GM19395 (cell line): ENCODE data around the gene SUSD4.
"Not testable (repeated sequence)": the region's sequence is repeated elsewhere in the genome, so short reads cannot be mapped to it uniquely, and the experiment has no call there.

Source experiments
- ATAC-seq: cut with Tn5 transposase; IDR thresholded peaks from one replicate; pipeline ENCODE4 v1.9.1; 2021; ENCODE audit warnings: mild to moderate bottlenecking, moderate library complexity; ENCODE audit not compliant: unreplicated experiment

The SUSD4 gene

DNA sequence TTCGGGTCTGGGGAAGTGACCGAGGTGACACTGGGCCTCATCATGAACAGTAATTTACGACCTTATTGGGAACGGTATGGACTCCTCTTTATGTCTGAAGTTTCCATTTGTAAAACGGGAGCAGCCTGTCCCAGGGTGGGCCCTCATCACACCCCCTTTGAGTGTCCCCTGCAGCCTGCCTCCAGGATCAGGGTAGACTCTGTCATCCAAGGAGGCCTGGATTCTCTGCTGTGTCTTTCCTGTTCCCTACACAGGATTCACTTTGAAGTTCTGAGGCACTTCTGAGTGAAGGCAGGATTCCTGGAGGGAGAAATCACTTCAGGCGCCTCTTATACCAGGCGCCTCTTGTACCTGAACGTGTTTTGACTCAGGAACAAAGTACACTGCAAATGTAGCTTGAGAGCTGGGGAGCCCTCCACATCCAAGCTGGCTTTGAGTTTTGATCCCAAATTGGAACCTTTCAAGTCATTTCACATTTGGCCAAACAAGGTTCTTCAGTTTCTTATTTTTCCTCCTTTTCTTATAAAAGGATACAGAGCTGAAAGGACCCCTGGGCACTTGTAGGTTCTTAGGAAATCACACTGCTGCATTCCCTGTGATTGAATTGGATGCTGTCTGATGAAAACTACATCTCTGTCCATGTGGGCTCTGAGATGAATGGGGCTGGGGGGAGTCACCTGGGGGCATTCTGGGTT is 106.0 kb downstream of the SUSD4 start:
- ATAC-seq, result no peak

DNA sequence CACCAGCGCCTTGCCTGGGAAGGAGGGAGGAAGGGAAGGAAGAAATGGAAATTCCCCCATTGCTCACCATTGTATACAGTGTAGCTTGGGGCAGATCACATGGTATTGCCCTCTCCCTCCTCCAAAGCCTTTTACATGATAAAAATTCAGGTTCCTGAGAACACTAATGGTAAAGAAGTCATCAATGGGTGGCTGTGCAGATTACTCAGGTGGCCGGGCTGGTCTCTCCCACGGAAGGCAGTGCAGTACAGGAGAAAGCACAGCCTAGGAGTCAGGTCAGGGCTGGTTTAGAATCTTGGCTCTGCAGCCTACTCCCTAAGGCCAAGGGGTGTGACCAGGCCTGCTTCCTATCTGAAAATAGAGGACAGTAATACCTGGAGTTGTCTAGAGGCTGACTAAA is 107.9 kb downstream of the SUSD4 start:
- no peak for ATAC-seq

DNA sequence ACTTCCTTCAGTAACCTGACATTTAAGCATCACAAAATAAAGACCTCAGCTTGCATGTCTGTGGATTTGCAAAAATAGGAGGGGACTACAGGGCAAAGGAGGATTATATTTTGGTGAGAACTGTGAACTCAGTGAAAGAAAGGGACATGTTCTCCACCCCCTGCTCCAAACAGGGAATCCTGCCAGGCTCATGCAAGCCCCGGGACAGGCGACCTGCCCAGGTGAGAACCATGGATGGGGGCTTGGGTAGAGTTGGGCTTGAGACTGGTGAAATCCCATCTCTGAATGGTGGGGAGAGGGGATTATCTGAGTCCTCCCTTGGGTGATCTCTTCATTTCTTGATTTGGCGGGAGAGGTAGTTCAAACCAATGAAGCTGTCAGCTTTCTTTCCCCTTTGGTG is 110.1 kb downstream of the SUSD4 start:
- no peak for ATAC-seq

DNA sequence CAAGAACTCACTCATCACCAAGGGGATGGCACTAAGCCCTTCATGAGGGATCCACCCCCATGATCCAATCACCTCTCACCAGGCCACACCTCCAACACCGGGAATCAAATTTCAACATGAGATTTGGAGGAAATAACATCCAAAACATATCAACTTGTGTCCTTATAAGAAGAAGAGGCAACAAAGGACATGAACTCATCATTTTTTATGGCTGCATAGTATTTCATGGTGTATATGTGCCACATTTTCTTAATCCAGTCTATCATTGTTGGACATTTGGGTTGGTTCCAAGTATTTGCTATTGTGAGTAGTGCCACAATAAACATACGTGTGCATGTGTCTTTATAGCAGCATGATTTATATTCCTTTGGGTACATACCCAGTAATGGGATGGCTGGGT is 112.6 kb downstream of the SUSD4 start:
- not testable (repeated sequence) for ATAC-seq

DNA sequence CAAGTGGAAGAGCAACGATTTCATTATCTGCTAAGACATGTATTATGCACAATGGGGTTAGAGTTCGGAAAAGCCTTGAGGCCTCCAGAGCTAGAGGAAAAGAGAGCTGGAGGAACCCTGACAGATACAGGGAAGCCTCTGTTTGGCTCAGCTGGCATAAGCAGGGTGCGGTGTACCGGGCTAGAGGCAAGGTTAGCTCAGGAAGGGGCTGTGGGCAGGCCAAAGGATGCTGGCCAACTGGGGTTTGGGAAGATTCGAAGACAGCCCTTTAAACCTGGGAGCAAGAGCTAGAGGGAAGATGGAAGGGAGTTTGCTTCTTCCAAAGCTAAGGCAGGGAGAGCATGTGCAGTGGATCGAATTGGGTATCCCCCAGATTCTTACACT is 113.4 kb downstream of the SUSD4 start:
- no peak for ATAC-seq

DNA sequence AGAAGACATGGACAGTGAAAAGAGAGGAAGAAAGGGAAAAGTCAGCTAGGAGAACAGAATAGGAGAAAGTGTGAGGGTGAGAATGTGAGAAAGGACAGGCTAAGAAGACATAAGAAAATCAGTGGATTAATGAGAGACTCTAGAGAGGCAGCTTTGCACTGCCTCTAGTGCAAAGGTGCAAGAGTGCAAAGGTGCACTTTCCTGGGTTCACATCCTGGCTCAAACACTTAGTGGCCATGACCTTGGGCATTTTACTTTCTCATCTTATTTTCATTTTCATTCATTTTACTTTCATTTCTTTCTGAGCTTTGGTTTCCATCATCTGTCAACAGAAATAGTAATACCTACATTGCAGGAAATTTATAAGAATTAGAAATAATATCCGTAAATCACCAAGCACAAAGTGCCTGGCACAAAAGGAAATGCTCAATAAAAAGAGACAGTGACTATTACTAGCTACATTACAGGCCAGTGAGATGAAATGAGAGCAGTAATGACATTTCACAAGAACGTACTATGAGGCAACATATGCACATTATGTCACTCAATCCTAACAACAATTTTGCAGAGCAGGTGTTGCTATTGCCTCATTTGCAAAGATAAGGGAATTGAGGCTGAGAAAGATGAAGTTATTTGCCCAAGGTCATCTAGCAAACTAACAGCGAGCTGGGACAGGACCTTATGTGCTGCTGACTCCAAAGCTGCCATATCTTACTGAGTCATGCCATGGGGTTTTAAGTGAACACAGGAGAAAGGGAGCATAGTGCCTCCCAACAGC is 113.9 kb downstream of the SUSD4 start:
- no peak for ATAC-seq

DNA sequence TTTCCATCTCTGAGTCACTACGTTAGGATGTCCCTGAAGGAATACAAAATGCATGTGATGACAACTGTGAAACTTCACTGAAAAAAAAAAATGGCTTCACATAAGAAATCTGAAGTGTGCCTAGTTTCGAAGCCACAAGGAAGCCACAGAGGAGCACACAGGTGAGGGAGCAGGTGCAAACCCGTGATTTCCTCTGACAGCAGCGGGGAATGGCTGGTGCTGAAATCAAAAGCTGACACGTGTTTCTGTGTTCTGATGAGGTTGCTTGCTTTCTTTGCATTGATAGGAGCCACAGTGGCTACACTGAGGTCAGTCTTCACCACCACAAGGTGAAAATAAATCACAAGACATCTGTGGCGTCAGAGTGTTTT is 115.2 kb downstream of the SUSD4 start:
- ATAC-seq, result no peak

DNA sequence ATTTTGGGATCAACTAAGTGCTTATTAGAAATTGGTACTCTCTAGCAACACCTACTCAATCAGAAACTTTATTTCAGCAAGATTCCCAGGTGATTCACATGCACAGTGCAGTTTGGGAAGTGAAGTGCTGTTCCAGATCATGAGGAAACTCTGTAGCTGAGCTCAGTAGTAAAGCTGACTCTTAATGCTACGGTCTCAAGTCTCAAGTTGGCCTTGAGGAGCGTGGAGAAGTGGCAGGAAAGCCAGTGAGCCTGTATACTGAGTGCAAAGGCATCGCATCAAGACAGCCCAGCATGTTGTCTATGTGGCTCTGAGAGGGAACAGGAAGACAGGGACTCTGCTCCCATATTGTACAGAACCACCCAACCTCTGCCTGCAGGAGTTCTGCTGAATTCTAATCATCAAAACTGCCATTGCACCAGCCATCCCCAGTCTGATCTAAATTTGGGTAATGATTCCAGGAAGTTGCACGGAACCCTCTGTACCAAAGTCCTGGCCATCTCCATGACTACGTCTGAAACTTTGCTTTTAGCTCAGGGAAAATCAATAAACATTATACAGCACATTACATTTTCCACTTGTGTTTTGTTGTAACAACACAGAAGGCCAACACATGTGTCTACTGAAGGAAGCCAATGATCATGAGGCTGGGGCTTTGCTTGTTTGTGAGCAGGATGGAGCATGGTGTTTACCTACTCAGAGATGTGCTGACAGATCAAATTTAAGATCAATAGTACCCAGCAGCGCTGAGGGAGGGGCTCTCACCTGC is 115.8 kb downstream of the SUSD4 start:
- no peak for ATAC-seq

DNA sequence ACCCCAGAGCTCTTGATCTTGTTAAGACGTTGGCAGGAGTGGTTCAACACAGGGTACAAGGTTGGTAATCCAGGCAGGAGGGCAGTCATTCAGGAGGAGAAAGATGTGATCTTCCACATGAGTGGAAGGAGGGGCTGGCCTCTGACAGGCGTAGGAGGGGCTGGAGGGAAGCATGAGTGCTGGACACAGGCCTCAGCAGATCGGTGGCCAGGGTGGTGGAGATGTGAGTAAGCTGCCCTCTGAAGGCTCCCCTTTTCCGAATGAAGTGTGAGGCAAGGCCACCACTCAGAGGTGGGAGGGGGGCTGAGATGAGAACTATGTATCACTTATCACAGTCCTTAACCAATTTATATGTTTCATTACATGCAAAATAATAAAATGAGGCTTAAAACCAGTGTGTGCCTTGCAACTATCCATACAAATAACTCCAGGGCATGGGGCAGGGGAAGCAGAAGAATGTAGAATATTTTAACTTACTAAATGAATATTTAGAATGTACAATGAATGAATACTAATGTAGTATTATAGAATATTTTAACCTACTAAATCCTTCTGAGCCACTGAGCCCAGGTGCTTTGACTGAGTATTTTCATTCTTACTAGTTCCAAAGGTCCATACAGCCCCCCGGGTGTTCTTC is 117.4 kb downstream of the SUSD4 start:
- no peak for ATAC-seq

DNA sequence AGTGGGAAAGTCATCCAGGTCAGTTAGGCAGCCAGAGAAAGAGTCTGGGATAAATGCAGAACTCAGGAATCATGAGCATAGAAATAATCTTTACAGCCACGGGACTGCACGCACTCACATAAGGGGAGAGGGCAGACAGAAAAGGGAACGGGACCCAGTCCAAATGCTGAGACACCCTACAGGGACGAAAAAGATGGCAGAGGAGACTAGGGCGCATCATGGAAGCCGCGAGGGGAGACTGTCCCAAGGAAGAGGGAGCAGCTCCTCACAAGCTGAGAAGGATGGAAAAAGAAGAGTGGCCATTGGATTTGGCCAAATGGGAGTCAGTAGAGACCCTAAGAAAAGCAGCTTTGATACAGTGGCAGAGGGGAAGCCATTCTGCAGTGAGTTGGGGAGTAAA is 118.0 kb downstream of the SUSD4 start:
- ATAC-seq, result no peak

DNA sequence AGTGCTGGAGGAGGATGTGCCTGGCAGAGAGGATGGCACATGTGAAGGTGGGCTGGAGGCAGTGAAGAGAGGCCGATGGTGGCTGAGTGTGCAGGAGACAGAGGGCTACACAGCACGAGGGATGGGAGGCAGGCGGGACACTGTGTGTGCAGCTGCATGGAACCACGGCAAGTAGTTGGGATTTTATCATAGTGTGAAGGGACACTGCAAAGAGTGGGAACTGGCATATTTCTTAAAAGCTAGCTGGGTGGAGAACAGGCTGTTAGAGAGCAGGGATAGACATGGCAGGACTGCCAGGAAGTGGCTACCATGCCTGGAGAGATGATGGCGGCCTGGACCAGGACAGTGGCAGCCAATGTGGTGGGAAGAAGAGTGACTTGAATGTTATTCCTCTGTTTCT is 118.6 kb downstream of the SUSD4 start:
- no peak for ATAC-seq

DNA sequence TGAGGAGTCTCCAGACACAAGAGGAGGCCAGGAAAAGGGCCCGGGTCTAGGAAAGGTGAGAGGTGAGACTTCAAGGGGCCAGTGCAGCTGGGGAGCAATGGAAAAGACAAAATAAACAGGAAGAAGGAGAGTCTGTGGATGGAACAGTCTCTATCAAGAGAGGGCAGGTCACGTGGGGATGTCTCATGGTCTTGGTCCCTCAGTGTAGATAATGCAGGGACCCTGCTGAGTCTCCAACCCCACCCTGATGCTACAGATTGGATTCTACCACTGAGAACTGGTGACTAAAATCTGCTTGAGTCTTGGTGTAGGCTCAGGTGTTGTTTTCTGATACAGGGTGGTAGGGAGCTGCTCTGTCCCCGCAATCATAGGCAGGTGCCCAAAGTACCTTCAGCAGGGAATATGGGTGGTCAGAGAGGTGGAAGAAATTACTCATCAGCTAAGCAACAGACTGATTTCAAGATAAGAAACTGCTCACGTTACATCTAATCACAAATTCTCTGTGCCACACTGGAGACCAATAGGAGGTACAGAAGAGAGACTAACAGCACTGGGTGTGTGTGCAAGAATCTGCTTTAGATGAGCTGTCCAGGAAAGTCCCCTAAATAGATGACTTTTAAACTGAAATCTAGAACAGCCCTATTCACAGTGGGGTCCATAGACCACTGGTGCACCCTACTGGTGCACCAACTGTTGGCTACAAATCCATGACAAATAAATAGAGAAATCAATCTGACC is 119.4 kb downstream of the SUSD4 start:
- ATAC-seq, result peak; percentile 65

DNA sequence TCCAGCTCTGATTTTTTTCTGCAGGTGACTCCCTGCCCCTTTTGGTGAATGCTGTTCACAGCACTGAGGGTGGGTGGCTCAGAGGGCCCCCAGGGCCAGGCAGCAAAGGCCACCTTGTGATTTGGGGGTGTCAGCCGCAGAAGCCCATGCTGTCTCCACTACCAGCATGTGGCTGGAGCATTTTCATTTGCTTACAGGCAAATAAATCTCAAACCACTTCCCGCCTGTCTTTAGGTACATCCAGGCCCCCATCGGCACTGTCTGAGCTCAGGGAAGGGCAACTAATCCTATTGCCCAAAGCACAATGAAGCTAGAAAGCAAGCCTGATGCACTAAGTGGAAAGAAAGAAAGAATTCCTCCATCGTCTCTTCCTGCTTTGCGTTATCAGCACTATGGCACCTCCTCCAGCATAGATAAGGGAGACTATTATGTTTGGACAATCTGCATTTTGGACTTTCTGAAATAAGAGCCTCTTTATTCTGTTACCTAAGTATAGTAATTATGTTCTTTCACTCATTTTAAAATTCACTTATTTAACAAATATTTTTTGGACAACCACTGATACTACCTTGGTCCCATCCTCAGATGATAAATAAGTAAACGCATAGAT is 120.4 kb downstream of the SUSD4 start:
- no peak for ATAC-seq

DNA sequence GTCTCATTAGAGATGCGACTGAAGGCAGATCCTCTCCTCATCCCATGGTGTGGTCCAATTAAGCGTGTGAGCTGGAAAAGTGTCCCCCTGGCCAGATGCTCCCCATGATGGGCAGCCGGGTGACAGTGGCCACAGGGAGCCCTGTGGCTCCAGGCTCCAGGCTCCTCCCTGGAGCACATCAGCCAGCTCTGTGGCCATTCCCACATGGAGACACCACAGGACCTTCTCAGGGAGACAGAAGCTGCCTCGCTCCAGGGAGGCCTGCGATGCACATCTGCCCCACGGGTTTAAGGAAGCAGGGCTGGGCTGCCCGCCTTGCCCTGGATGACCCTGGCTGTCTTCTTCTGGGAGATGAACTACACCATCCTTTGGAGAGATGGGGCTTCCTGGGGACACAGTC is 121.0 kb downstream of the SUSD4 start:
- ATAC-seq, result no peak

DNA sequence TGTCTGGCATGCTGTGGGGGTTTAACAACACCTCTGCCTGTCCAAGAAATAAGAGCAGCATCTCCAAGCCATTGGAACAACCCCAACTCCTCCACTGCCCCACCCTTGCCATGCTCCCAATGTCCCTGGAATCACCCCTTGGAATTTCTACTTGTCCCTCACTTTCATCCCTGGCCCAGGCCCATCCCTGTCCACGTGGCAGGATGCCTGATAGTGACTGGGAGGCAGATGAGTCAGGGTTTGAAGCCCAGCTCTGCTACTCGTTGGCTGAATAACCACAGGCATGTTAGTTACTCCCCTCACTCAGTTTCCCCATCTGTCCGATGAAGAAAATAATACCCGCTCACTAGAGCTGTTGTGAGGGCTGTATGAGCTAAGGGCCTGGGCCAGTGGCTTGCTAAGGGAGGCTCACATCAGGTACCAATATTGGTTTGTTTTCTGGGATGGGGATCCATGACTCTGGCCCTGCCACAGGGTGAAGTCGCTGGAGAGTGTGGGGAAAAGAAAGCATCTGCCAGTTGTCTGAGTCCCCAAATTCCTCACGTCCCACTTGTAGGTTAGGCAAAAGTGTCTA is 121.5 kb downstream of the SUSD4 start:
- no peak for ATAC-seq

DNA sequence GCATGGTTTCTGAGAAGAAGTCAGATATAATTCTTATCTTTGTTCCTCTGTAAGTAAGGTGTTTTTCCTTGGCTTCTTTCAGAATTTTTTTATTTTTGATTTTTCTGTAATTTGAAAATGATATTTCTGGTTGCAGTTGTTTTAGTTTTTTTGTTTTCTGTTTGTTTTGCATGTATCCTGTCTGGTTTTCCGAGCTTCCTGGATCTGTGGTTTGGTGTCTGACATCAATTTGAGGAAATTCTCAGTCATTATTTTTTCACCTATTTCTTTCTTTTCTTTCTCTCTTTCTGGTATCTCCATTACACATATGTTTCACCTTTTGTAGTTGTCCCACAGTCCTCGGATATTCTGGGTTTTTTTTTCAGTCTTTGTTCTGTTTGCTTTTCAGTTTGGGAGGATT is 123.9 kb downstream of the SUSD4 start:
- ATAC-seq, result no peak

DNA sequence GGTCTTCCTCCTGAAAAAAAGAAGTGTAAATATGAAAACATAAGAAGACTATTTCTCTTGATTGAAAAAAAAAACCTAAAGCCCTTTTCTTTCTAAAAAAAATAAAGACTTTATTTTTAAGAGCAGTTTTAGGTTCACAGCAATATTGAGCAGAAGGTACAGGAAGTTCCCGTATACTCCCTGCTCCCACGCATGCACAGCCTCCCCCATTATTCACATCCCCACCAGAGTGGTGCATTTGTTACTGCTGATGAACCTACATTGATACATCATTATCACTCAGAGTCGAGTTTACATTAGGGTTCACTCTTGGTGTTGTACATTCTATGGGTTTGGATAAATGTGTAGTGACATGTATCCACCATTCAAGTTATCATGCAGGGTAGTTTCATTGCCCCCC is 128.9 kb downstream of the SUSD4 start:
- no peak for ATAC-seq

DNA sequence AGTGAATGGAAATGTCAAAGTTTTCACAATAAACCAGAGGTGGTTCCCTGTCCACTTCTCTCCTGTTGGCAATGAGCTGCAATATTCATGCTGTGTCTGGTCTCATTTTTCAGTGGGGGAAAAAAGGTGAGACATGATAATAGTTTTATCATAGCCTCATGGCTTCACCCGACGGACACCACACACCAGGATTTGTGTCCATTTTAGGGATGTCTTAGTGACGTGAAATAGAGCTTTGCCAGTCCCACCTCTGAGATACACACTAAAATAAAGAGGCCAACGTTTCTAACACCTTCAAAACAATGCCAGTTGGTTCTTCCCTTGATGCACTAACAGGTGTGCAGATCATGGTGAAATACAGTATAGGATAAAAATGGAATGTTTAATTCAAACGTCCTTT is 129.4 kb downstream of the SUSD4 start:
- no peak for ATAC-seq

DNA sequence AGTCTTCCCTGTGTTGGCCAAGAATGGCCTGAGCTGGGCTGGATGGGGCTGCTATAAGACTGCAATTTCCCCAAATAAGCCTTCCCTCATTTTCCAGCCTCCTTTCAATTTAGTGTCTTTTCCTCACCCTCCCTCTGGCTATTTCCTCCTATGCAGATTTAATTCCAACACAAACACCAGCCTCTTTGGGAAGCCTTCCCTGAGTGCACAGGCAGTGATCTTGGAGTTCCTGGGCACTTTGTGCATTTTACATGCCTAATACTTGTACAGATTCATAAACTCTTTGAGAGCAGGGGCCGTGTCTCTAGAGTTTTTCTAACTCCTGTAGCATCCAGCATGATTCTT is 129.8 kb downstream of the SUSD4 start:
- no peak for ATAC-seq
